GM12865 (cell line): ENCODE data around the gene CD99L2.
"Not testable (repeated sequence)": the region's sequence is repeated elsewhere in the genome, so short reads cannot be mapped to it uniquely, and the experiment has no call there.

Experiments used
- DNase-seq: peaks from one replicate; pipeline ENCODE4 v3.0.0; 2010; ENCODE audit warnings: low read depth
- H3K4me3 ChIP-seq: 2 replicates; pipeline ENCODE4 v1.5.1; 2011; ENCODE audit warnings: mild to moderate bottlenecking, low read depth, low read length, control low read depth
- CTCF ChIP-seq: IDR thresholded peaks from 2 replicates; pipeline ENCODE4 v1.5.1; 2011; ENCODE audit warnings: low read length, control low read depth, low read depth, inconsistent platforms; ENCODE audit not compliant: insufficient read depth; ENCODE audit errors: missing control alignments

CD99L2 gene

GRCh38 chrX:150897421-150898320, 797 bp downstream of the CD99L2 start:
- TF ChIP-seq CTCF, result no peak
- peak; percentile 56 for DNase-seq
- H3K4me3 ChIP-seq, result peak overlapping the region; percentile 81

- no peak overlapping the region for H3K4me3 ChIP-seq
- no peak for TF ChIP-seq CTCF
- DNase-seq, result no peak
Measured at GRCh38 chrX:150896632-150897031, 1.8 kb downstream of the CD99L2 start.

GRCh38 chrX:150893936-150894335, 4.5 kb downstream of the CD99L2 start:
- H3K4me3 ChIP-seq, result no peak overlapping the region
- no peak for TF ChIP-seq CTCF
- DNase-seq, result no peak

- no peak for DNase-seq
- H3K4me3 ChIP-seq, result no peak overlapping the region
- TF ChIP-seq CTCF, result no peak
Measured at GRCh38 chrX:150889131-150889530, 9.3 kb downstream of the CD99L2 start.

GRCh38 chrX:150887906-150888465, 10.5 kb downstream of the CD99L2 start:
- no peak overlapping the region for H3K4me3 ChIP-seq
- no peak for DNase-seq
- TF ChIP-seq CTCF, result no peak

- not testable (repeated sequence) for H3K4me3 ChIP-seq, DNase-seq
Measured at GRCh38 chrX:150887268-150887667, 11.2 kb downstream of the CD99L2 start.

GRCh38 chrX:150886381-150886780, 12.1 kb downstream of the CD99L2 start:
- H3K4me3 ChIP-seq, result no peak overlapping the region
- no peak for DNase-seq
- TF ChIP-seq CTCF, result no peak
